ENCODE results near the gene TSPEAR. TPM values are rescaled to one million over a fixed set of nuclear protein-coding genes. Genes with fewer than 3 reads are reported as not detected.

The TSPEAR gene
- total and polyA plus RNA-seq, 2 of the 13 experiments (the other 11 are each of a cell fraction or from before 2014, with no cell fraction given), result 0.07 to 0.32 TPM

GRCh38 chr21:44718093-44718492 is 6.7 kb upstream of the TSPEAR start:
- H2AFZ ChIP-seq (ENCODE audit: low read length), result no peak overlapping the region
- 0% methylated on average over 2 of the region's 2 CpGs for WGBS (ENCODE audit: low lambda C conversion rate)
- H3K36me3 ChIP-seq (replicated peaks in 1 of 2; ENCODE audit: control insufficient read depth in 1 of 2, insufficient read depth in 2 of 2, low read length in 2 of 2), result no peaks in the 10 kb centered on the region
- peaks cover 9% of the 10 kb centered on the region; the same call in 1 of the 2 replicates for H3K4me1 ChIP-seq (ENCODE audit: insufficient read depth, low read length)
- H3K4me3 ChIP-seq (replicated peaks in 1 of 3; ENCODE audit: insufficient read depth in 1 of 3, low read depth in 2 of 3, low read length in 3 of 3), result no peak overlapping the region
- FAIRE-seq, result no peak
- BruUV-seq (replicated peaks), result no TSS peak
- no peak overlapping the region for H3K9ac ChIP-seq (ENCODE audit: insufficient read depth, low read depth, low read length)
- H3K27me3 ChIP-seq (ENCODE audit: control insufficient read depth in 1 of 2, insufficient read depth in 2 of 2, low read length in 2 of 2), result peaks cover 1 to 13% of the 10 kb centered on the region in 2 experiments; a peak in 3 of 5 replicates
- ChIA-PET CTCF (ENCODE audit: low intra/inter-chr PET ratio, low total read pairs) (no interaction called here), POLR2A (no interaction called here)
- intact Hi-C loops (cut with micrococcal nuclease; ENCODE audit: unreplicated experiment), result no loop called here
- no peak overlapping the region for H3K27ac ChIP-seq (ENCODE audit: extremely low read length, insufficient read depth, low read length)
- TF ChIP-seq PTBP1 (IDR thresholded peaks at IDR 0.05; ENCODE audit: low read depth, low read length, poor library complexity, severe bottlenecking), result no peak
- no peak for TF ChIP-seq ETS1 (CRISPR knock-in tag; IDR thresholded peaks at IDR 0.05)
- TF ChIP-seq ZBTB46 (CRISPR knock-in tag; IDR thresholded peaks at IDR 0.05; ENCODE audit: borderline replicate concordance), result no peak
- no peak for TF ChIP-seq BATF2 (CRISPR knock-in tag; IDR thresholded peaks at IDR 0.05)
- no peak for TF ChIP-seq RAD51 (IDR thresholded peaks at IDR 0.05; ENCODE audit: borderline replicate concordance)
- TF ChIP-seq RFX5 (IDR thresholded peaks at IDR 0.05; ENCODE audit: low read depth, low read length), result no peak
- TF ChIP-seq ERF (CRISPR knock-in tag; IDR thresholded peaks at IDR 0.05), result no peak
- no peak for TF ChIP-seq ZNF563 (CRISPR knock-in tag; IDR thresholded peaks at IDR 0.05)
- TF ChIP-seq STAT6 (CRISPR knock-in tag; IDR thresholded peaks at IDR 0.05; ENCODE audit: borderline replicate concordance), result no peak
- no peak for TF ChIP-seq MIER3 (CRISPR knock-in tag; IDR thresholded peaks at IDR 0.05; ENCODE audit: borderline replicate concordance)
- TF ChIP-seq MEF2D (CRISPR knock-in tag; IDR thresholded peaks at IDR 0.05), result no peak
- no peak for TF ChIP-seq ZNF430 (CRISPR knock-in tag; IDR thresholded peaks at IDR 0.05)
- no peak for TF ChIP-seq PCBP1 (IDR thresholded peaks at IDR 0.05; ENCODE audit: borderline replicate concordance, low read depth, low read length)
- TF ChIP-seq ZNF703 (CRISPR knock-in tag; IDR thresholded peaks at IDR 0.05; ENCODE audit: borderline replicate concordance), result no peak
- TF ChIP-seq SSRP1 (CRISPR knock-in tag; IDR thresholded peaks at IDR 0.05), result no peak
- no peak for DNase-seq (ENCODE audit: low spot score)
- no peaks in the 10 kb centered on the region for H4K20me1 ChIP-seq (ENCODE audit: insufficient read depth, low read length)
- no peak for ATAC-seq
- no peaks in the 10 kb centered on the region for H3K9me3 ChIP-seq (ENCODE audit: low read length)
- no peak overlapping the region for H3K4me2 ChIP-seq (ENCODE audit: low read depth, low read length)
- H3K79me2 ChIP-seq (ENCODE audit: insufficient read depth, low read length), result no peaks in the 10 kb centered on the region
- in situ Hi-C loops (cut with HindIII; ENCODE audit: extremely low pct_ligation_motif_present, low pct_unique_long_range_greater_than_20kb), result no loop called here
